ENCODE data around the gene MTOR.

The MTOR gene

DNA sequence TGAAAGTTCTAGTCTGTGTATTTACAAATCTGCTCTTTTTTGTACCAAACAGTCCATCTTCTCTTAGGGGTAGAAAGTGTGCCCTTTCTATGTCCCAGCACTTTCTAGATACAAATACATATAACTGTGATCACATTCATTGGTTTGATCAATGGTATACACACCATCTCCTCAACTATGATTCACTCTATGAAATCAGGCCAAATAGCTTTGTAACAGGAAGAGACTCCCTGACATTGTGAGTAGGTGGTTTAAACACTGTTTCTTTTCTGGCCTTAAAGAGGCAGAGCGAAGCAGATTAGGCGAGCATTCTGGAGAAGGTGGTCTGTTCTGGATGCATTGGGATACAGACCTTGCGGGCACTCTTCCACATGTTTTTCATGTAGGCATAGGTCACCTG is 123.4 kb downstream of the MTOR start:
- Histone ChIP-seq H3K36me3 (ENCODE audit: insufficient read depth, low read length) (peaks cover 65% of the 10 kb centered on the region), H2AFZ (ENCODE audit: low read depth, low read length) (no peak overlapping the region), H3K4me1 (ENCODE audit: insufficient read depth, low read length) (no peaks in the 10 kb centered on the region), H3K27me3 (ENCODE audit: insufficient read depth, low read length) (no peaks in the 10 kb centered on the region), H3K4me3 (ENCODE audit: low read length) (no peak overlapping the region), H3K9me3 (ENCODE audit: low read length) (no peaks in the 10 kb centered on the region)

DNA sequence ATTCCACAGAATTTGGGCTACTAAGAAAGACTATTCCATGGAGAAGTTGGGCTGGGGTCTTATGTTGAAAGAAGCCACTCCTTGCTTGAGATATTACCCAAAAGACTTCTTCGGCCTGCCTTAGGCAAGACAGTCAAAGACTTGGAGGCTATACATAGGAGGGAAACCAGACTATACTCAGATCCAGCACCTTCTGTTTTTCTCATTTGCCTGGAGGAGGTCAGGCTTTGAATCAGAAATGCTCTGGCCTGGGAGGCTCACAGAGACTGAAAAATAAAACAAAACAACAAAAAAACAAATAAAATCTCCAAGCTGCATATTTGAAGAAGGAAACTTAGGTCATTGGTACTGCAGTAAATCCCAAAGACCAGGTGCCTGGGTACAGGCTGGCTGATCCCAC is 124.3 kb downstream of the MTOR start:
- Histone ChIP-seq H3K27me3 (ENCODE audit: insufficient read depth, low read length) (no peaks in the 10 kb centered on the region), H2AFZ (ENCODE audit: low read depth, low read length) (no peak overlapping the region), H3K36me3 (ENCODE audit: insufficient read depth, low read length) (peaks cover 65% of the 10 kb centered on the region), H3K4me3 (ENCODE audit: low read length) (no peak overlapping the region), H3K4me1 (ENCODE audit: insufficient read depth, low read length) (no peaks in the 10 kb centered on the region), H3K9me3 (ENCODE audit: low read length) (no peaks in the 10 kb centered on the region)

DNA sequence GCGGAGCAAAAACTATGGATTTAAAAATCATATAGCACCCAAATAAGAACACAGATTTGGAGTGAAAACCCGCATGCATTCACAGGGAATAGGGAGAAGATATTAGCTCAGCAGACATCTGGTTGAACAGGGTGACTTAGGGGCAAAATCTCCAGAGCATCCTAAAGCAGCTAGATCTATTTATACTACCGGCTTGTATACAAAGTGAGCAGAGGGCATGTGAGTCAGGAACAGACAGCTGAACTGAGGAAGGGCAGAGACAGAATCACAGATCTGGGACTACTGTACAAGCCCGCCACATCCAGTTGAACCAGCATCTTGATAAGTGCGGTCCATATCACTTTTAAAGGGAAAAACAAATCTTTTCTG is 127.5 kb downstream of the MTOR start:
- Histone ChIP-seq H3K36me3 (ENCODE audit: insufficient read depth, low read length) (peaks cover 68% of the 10 kb centered on the region), H3K9me3 (ENCODE audit: low read length) (no peaks in the 10 kb centered on the region), H3K4me1 (ENCODE audit: insufficient read depth, low read length) (no peaks in the 10 kb centered on the region), H2AFZ (ENCODE audit: low read depth, low read length) (no peak overlapping the region), H3K27me3 (ENCODE audit: insufficient read depth, low read length) (no peaks in the 10 kb centered on the region), H3K4me3 (ENCODE audit: low read length) (no peak overlapping the region)

DNA sequence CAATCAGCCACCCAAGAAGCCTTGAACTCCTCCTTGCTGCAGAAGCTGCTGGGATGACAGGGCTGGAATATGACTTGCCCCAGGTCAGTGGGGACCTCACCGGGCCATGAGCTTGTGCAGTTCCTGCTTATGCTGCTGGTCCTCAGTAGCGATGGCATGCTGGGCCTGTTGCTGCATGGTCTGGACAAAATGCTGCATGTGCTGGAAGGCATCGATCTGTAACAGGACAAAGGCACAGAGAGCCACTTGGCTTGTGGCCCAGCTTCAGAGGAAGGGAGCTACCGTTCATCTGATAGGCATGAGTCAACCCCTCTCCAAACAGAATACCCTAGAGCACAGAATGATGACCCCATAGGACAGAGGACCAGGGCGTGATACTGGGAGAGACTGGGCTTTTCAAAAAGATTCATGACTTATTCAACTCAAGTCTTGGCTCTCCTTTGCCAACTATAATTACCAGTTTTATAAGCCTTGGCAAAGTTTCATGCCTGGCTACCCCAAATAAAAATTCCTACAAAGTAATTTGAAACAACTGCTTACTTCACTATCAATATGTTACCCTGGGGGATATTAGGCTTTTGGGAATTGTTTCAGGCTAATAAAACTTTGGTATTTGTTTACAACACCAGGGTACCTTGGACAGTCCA is 128.0 kb downstream of the MTOR start:
- no peak overlapping the region for H3K4me3 ChIP-seq (ENCODE audit: low read length)
- peaks cover 72% of the 10 kb centered on the region for H3K36me3 ChIP-seq (ENCODE audit: insufficient read depth, low read length)
- no peak overlapping the region for H2AFZ ChIP-seq (ENCODE audit: low read depth, low read length)
- H3K4me1 ChIP-seq (ENCODE audit: insufficient read depth, low read length), result no peaks in the 10 kb centered on the region
- no peaks in the 10 kb centered on the region for H3K9me3 ChIP-seq (ENCODE audit: low read length)
- no peaks in the 10 kb centered on the region for H3K27me3 ChIP-seq (ENCODE audit: insufficient read depth, low read length)

DNA sequence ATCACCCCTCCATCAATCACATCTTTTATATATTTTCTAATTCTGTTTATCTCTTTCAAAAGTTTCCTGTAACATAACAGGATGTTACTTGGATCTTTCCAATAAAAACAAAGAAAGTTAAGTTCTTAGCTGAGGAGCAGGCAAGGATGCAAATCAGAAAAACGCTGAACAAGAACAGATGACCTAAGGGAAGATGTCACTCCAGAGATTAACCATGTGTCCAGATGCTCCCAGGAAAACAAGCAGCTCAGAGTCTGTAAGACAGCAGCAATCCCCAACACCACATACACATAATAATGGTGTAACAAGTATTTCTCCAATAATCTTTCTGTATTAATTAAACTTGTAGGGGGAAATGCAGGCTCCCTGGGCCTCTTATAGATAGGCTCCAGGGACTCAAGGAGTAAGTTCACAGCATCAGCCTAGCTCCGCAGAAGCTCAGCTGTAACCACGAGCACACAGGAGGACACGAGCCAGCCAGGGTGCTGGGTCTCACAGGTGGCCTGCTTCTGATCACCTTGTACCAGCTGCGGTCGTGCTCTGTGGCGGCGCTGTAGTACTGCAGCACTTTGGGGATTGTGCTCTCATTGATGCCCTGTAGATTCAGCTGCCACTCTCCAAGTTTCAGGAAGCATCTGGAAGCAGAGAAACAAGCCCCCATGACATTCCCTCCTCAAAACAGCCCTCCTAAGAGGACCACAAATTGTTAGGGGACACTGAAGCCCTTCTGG is 129.6 kb downstream of the MTOR start:
- no peaks in the 10 kb centered on the region for H3K4me1 ChIP-seq (ENCODE audit: insufficient read depth, low read length)
- peaks cover 72% of the 10 kb centered on the region for H3K36me3 ChIP-seq (ENCODE audit: insufficient read depth, low read length)
- no peak overlapping the region for H3K4me3 ChIP-seq (ENCODE audit: low read length)
- H3K9me3 ChIP-seq (ENCODE audit: low read length), result no peaks in the 10 kb centered on the region
- no peak overlapping the region for H2AFZ ChIP-seq (ENCODE audit: low read depth, low read length)
- no peaks in the 10 kb centered on the region for H3K27me3 ChIP-seq (ENCODE audit: insufficient read depth, low read length)

DNA sequence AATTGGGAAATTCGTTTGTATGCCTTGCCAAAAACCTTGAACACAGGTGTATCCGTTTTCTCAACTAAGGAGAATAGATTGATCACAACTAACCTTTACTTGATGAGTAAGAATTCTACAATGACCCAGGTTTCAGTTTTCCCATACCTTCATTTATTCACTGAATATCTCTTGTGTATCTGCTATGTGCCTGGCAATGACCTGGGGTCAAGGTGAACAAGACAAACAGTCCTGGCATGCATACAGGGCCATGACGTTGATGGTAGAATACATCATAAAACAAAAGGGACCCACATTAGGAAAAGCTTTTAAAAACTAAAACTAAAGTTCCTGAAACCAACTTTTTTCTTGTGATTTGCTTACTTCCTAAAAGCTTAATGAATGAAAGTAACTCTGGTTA is 130.5 kb downstream of the MTOR start:
- Histone ChIP-seq H3K4me1 (ENCODE audit: insufficient read depth, low read length) (no peaks in the 10 kb centered on the region), H3K36me3 (ENCODE audit: insufficient read depth, low read length) (peaks cover 75% of the 10 kb centered on the region), H2AFZ (ENCODE audit: low read depth, low read length) (no peak overlapping the region), H3K27me3 (ENCODE audit: insufficient read depth, low read length) (no peaks in the 10 kb centered on the region), H3K4me3 (ENCODE audit: low read length) (no peak overlapping the region), H3K9me3 (ENCODE audit: low read length) (no peaks in the 10 kb centered on the region)

DNA sequence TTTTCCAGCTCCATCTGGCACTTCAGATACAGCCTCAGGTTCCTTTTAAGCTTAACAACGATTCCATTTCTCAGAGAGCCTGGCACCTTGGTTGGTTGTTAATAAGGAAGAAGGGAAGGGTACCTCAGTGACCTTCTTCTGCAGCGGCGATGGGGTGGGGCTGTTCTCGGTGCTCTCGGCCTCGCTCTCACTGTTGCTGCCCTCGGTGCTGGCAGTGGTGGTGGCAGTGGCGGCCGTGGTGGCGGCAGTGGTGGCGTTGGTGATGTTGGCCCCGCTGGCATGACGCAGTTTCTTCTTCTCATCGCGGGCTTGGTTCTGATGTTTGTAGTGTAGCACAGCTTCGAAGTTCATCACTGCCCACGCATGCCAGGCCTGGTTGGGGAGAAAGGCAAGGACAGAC is 131.9 kb downstream of the MTOR start:
- Histone ChIP-seq H3K9me3 (ENCODE audit: low read length) (no peaks in the 10 kb centered on the region), H3K4me3 (ENCODE audit: low read length) (no peak overlapping the region), H3K27me3 (ENCODE audit: insufficient read depth, low read length) (no peaks in the 10 kb centered on the region), H3K36me3 (ENCODE audit: insufficient read depth, low read length) (peaks cover 77% of the 10 kb centered on the region), H3K4me1 (ENCODE audit: insufficient read depth, low read length) (no peaks in the 10 kb centered on the region), H2AFZ (ENCODE audit: low read depth, low read length) (no peak overlapping the region)

DNA sequence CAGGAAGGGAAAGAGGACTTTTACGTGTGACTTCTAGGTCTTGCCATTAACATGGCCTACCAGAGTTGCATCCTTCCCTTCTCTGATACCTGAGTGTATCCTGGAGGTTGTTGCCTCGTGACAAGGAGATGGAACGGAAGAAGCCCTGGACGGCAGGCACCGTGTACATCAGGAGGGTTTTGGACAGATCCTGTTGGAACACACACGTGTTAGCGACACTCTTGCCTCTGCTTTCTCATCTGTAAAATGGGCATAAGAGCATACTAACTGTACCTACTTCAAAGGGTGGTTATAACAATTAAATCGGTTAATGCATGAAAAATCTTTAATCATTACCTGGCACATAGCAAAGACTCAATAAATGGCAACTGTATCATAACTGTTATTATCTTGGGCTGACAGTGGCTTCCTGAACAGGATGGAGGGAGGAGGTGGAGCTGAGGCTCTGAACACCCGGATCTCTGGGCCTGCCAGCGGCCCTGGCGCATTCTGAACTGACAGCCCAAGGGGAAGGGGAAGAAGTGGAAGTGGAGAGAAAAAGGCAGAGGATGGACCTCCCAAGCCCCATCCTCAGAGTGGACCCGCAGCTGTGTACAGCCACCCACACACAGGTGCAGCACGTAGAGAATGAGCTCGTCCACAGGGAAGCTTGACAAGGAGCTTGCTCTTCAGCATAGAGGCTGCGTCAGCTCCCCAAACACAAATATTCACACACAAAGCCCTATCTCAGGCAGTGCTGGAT is 132.5 kb downstream of the MTOR start:
- Histone ChIP-seq H3K4me1 (ENCODE audit: insufficient read depth, low read length) (no peaks in the 10 kb centered on the region), H3K4me3 (ENCODE audit: low read length) (no peak overlapping the region), H3K9me3 (ENCODE audit: low read length) (no peaks in the 10 kb centered on the region), H3K36me3 (ENCODE audit: insufficient read depth, low read length) (peaks cover 82% of the 10 kb centered on the region), H3K27me3 (ENCODE audit: insufficient read depth, low read length) (no peaks in the 10 kb centered on the region), H2AFZ (ENCODE audit: low read depth, low read length) (no peak overlapping the region)

DNA sequence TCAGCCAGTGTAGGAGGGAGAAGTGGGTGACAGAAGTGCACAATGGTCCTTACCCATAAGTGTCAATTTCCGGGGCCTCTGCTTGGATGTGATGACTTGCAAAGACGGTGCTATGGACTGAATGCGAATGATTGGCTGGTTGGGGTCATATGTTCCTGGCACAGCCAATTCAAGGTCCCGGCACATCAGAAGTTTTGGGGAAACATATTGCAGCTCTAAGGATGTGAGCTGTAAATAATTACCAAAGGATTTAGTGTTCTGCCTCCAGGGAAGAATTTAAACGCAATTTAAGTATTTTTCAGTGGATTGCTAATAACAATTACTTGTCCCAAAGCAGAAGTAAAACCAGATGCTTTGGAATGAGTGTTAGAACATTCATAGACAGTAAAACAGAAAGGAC is 135.8 kb downstream of the MTOR start:
- Histone ChIP-seq H3K36me3 (ENCODE audit: insufficient read depth, low read length) (peaks cover 84% of the 10 kb centered on the region), H3K9me3 (ENCODE audit: low read length) (no peaks in the 10 kb centered on the region), H2AFZ (ENCODE audit: low read depth, low read length) (no peak overlapping the region), H3K4me3 (ENCODE audit: low read length) (no peak overlapping the region), H3K4me1 (ENCODE audit: insufficient read depth, low read length) (no peaks in the 10 kb centered on the region), H3K27me3 (ENCODE audit: insufficient read depth, low read length) (no peaks in the 10 kb centered on the region)

DNA sequence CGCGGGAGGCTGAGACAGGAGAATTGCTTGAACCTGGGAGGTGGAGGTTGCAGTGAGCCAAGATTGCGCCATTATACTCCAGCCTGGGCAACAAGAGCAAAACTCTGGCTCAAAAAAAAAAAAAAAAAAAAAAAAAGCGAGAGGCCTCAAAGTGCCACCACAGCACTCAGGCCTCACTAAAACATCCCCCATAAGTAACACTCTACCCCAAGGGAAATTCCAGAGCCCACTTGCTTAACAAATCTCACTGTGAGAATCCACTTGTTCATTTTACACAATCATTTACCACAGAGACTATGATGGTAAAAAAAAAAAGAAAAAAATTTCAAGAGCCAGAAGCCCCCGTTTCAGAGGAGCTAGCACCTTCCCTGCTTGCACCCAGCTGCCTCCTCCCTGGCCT is 136.4 kb downstream of the MTOR start:
- Histone ChIP-seq H2AFZ (ENCODE audit: low read depth, low read length) (no peak overlapping the region), H3K27me3 (ENCODE audit: insufficient read depth, low read length) (no peaks in the 10 kb centered on the region), H3K36me3 (ENCODE audit: insufficient read depth, low read length) (peaks cover 87% of the 10 kb centered on the region), H3K4me3 (ENCODE audit: low read length) (no peak overlapping the region), H3K9me3 (ENCODE audit: low read length) (no peaks in the 10 kb centered on the region), H3K4me1 (ENCODE audit: insufficient read depth, low read length) (no peaks in the 10 kb centered on the region)

DNA sequence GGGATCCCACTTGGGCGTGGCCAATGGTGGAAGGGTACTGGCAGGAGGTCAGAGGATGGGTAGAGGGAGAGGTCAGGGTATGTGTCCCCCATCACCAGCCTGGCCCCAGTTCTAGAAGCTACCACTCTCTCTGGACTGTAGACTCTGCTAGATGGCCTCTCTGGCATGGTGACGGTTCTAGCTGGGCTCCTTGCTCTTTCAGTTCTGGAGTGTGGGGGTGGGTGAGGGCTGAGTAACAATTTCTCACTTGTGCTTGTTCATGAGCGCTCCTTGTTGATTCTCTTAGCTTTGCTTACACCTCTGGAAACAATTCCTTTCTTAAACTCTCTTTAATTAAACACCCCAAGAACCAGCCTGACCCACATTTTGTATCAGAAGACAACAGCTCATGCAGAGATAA is 137.4 kb downstream of the MTOR start:
- H3K4me3 ChIP-seq (ENCODE audit: low read length), result no peak overlapping the region
- H2AFZ ChIP-seq (ENCODE audit: low read depth, low read length), result no peak overlapping the region
- no peaks in the 10 kb centered on the region for H3K9me3 ChIP-seq (ENCODE audit: low read length)
- H3K4me1 ChIP-seq (ENCODE audit: insufficient read depth, low read length), result no peaks in the 10 kb centered on the region
- H3K36me3 ChIP-seq (ENCODE audit: insufficient read depth, low read length), result peaks cover 80% of the 10 kb centered on the region
- H3K27me3 ChIP-seq (ENCODE audit: insufficient read depth, low read length), result no peaks in the 10 kb centered on the region

DNA sequence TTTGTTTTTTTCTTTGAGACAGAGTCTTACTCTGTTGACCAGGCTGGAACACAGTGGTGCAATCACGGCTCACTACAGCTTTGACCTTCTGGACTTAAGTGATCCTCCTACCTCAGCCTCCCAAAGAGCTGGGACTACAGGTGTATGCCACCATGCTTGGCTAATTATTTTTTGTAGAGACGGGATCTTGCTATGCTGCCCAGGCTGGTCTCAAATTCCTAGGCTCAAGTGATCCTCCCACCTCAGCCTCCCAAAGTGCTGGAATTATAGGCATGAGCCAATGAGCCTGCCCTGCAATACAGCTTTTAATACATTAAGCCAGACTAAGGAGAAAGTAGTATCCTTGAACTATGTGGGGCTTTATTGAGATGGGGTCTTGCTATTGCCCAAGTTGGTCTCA is 146.0 kb downstream of the MTOR start:
- Histone ChIP-seq H3K9me3 (ENCODE audit: low read length) (no peaks in the 10 kb centered on the region), H3K4me3 (ENCODE audit: low read length) (no peak overlapping the region), H3K4me1 (ENCODE audit: insufficient read depth, low read length) (no peaks in the 10 kb centered on the region), H3K36me3 (ENCODE audit: insufficient read depth, low read length) (peaks cover 54% of the 10 kb centered on the region), H3K27me3 (ENCODE audit: insufficient read depth, low read length) (no peaks in the 10 kb centered on the region), H2AFZ (ENCODE audit: low read depth, low read length) (no peak overlapping the region)

DNA sequence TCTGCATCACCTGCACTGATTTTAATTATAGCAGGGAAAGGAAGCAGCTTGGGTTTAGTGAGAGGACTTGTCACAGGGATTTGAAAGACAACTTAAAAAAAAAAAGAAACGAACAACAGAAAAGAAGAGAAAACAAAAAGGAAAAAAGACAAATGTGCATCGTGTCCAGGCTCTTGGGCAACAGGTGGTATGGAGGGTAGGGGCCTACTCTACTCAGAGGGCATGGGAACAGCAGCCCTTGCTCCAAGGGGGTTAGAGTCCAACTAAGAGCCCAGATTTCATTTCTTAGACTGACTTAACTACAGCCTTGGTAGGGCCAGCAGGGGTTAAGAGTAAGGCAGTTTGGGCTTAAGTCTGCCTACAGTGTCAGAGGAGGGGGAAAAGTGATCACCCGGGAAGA is 147.4 kb downstream of the MTOR start:
- Histone ChIP-seq H3K4me1 (ENCODE audit: insufficient read depth, low read length) (no peaks in the 10 kb centered on the region), H3K9me3 (ENCODE audit: low read length) (no peaks in the 10 kb centered on the region), H2AFZ (ENCODE audit: low read depth, low read length) (no peak overlapping the region), H3K36me3 (ENCODE audit: insufficient read depth, low read length) (peaks cover 53% of the 10 kb centered on the region), H3K4me3 (ENCODE audit: low read length) (no peak overlapping the region), H3K27me3 (ENCODE audit: insufficient read depth, low read length) (no peaks in the 10 kb centered on the region)

All from neuron (in vitro differentiated cells).